GF-D8 (cell line): Measurements from ENCODE around the gene EPOP.
"Not testable (repeated sequence)": the region's sequence is repeated elsewhere in the genome, so short reads cannot be mapped to it uniquely, and the experiment has no call there.

Experiments
- DNase-seq: peaks from one replicate; lab custom pipeline; 2025; lab: John Stamatoyannopoulos, UW

The EPOP gene

GRCh38 chr17:38637951-38638350 lies 36.8 kb downstream of the EPOP start:
- no peak for DNase-seq

- no peak for DNase-seq
Measured at GRCh38 chr17:38636054-38636453, 38.7 kb downstream of the EPOP start.

- DNase-seq: no peak
Measured at GRCh38 chr17:38632334-38632733, 42.4 kb downstream of the EPOP start.

- DNase-seq: no peak
Measured at GRCh38 chr17:38628441-38628840, 46.3 kb downstream of the EPOP start.

GRCh38 chr17:38627957-38628356 lies 46.8 kb downstream of the EPOP start:
- no peak for DNase-seq

GRCh38 chr17:38626606-38627226 lies 48.0 kb downstream of the EPOP start:
- not testable (repeated sequence) for DNase-seq

- no peak for DNase-seq
Measured at GRCh38 chr17:38625482-38625881, 49.3 kb downstream of the EPOP start.

GRCh38 chr17:38624782-38625355 lies 49.9 kb downstream of the EPOP start:
- not testable (repeated sequence) for DNase-seq
